DND-41 (cell line): ENCODE measurements around the gene OR2B6.

Experiments
- ATAC-seq: fragments of 200-7000 bp; cut with Tn5 transposase; 3 replicates; pipeline ENCODE4 v1.9.1; 2021; ENCODE audit warnings: low read depth; ENCODE audit not compliant: insufficient read depth
- DNase-seq: peaks from one replicate; pipeline ENCODE4 v3.0.0-alpha.2; 2020
- H2AFZ ChIP-seq: 2 replicates; pipeline ENCODE4 v1.6.0; 2012; ENCODE audit warnings: low read depth, low read length
- H3K27ac ChIP-seq: 2 replicates; pipeline ENCODE4 v1.5.1; 2012; ENCODE audit warnings: low read length, inconsistent platforms
- H3K27me3 ChIP-seq: fragments of 200-600 bp; sonication (generic); 2 replicates; pipeline ENCODE4 v1.6.0; 2012; ENCODE audit warnings: low read length, mild to moderate bottlenecking, inconsistent platforms; ENCODE audit not compliant: insufficient read depth, poor library complexity
- H3K36me3 ChIP-seq: 2 replicates; pipeline ENCODE4 v1.5.1; 2012; ENCODE audit warnings: low read length, inconsistent platforms; ENCODE audit not compliant: insufficient read depth
- H3K4me1 ChIP-seq: 2 replicates; pipeline ENCODE4 v1.5.1; 2012; ENCODE audit warnings: mild to moderate bottlenecking, low read length; ENCODE audit not compliant: insufficient read depth
- H3K4me2 ChIP-seq: 2 replicates; pipeline ENCODE4 v1.6.0; 2012; ENCODE audit warnings: mild to moderate bottlenecking, moderate library complexity, low read length, inconsistent platforms; ENCODE audit not compliant: insufficient read depth
- H3K4me3 ChIP-seq, 2 experiments: fragments of 200-600 bp in 1 of 2; shearing (Covaris generic) in 1 of 2; 2 replicates each; pipeline ENCODE4 v1.5.1; 2012 to 2016; ENCODE audit warnings: inconsistent platforms in 2 of 2, low read length in 2 of 2, mild to moderate bottlenecking in 2 of 2, low read depth in 1 of 2, moderate library complexity in 1 of 2
- H3K79me2 ChIP-seq: 2 replicates; pipeline ENCODE4 v1.6.0; 2012; ENCODE audit warnings: low read length, inconsistent platforms; ENCODE audit not compliant: insufficient read depth
- H3K9ac ChIP-seq: 2 replicates; pipeline ENCODE4 v1.6.0; 2012; ENCODE audit warnings: low read depth, mild to moderate bottlenecking, inconsistent platforms, low read length, moderate library complexity
- H3K9me3 ChIP-seq: 2 replicates; pipeline ENCODE4 v1.5.1; 2012; ENCODE audit warnings: low read length, moderate library complexity, mild to moderate bottlenecking, inconsistent platforms; ENCODE audit not compliant: insufficient read depth, severe bottlenecking
- H4K20me1 ChIP-seq: 2 replicates; pipeline ENCODE4 v1.6.0; 2012; ENCODE audit warnings: low read length; ENCODE audit not compliant: insufficient read depth
- CTCF ChIP-seq: IDR thresholded peaks from 2 replicates; pipeline ENCODE4 v1.5.1; 2012; ENCODE audit warnings: borderline replicate concordance, low read length, moderate library complexity, mild to moderate bottlenecking; ENCODE audit not compliant: poor library complexity, severe bottlenecking; ENCODE audit errors: extremely low read depth
- EZH2 ChIP-seq: IDR thresholded peaks from 3 replicates; pipeline ENCODE4 v1.6.1; 2012; ENCODE audit warnings: borderline replicate concordance, low read depth, mild to moderate bottlenecking, moderate library complexity, low read length, inconsistent platforms; ENCODE audit not compliant: severe bottlenecking

OR2B6 gene

GRCh38 chr6:27966044-27966443, 9.0 kb downstream of the OR2B6 start:
- no peak overlapping the region for H3K4me3 ChIP-seq
- no peaks in the 10 kb centered on the region for H3K4me1 ChIP-seq
- no peaks in the 10 kb centered on the region for H3K9me3 ChIP-seq
- no peak overlapping the region for H3K4me2 ChIP-seq
- no peak overlapping the region for H3K27ac ChIP-seq
- no peaks in the 10 kb centered on the region for H3K36me3 ChIP-seq
- ATAC-seq = no peak
- TF ChIP-seq EZH2 (no peak), CTCF (no peak)
- H2AFZ ChIP-seq = no peak overlapping the region
- H3K27me3 ChIP-seq = no peaks in the 10 kb centered on the region
- H3K9ac ChIP-seq = no peak overlapping the region
- DNase-seq = no peak
- no peaks in the 10 kb centered on the region for H3K79me2 ChIP-seq
- no peaks in the 10 kb centered on the region for H4K20me1 ChIP-seq

GRCh38 chr6:27966816-27967426, 9.9 kb downstream of the OR2B6 start:
- H3K9ac ChIP-seq = no peak overlapping the region
- H3K9me3 ChIP-seq = no peaks in the 10 kb centered on the region
- no peak overlapping the region for H2AFZ ChIP-seq
- H3K4me2 ChIP-seq = no peak overlapping the region
- TF ChIP-seq EZH2 (no peak), CTCF (no peak)
- DNase-seq = no peak
- H3K79me2 ChIP-seq = no peaks in the 10 kb centered on the region
- no peak for ATAC-seq
- H3K36me3 ChIP-seq = no peaks in the 10 kb centered on the region
- H3K27me3 ChIP-seq = no peaks in the 10 kb centered on the region
- H3K27ac ChIP-seq = no peak overlapping the region
- H4K20me1 ChIP-seq = no peaks in the 10 kb centered on the region
- no peaks in the 10 kb centered on the region for H3K4me1 ChIP-seq
- no peak overlapping the region for H3K4me3 ChIP-seq

GRCh38 chr6:27970444-27970843, 13.4 kb downstream of the OR2B6 start:
- TF ChIP-seq CTCF (no peak), EZH2 (no peak)
- no peak for DNase-seq
- ATAC-seq = no peak
- H3K4me1 ChIP-seq = no peaks in the 10 kb centered on the region
- no peak overlapping the region for H3K4me3 ChIP-seq
- H3K79me2 ChIP-seq = no peaks in the 10 kb centered on the region
- H3K36me3 ChIP-seq = no peaks in the 10 kb centered on the region
- no peak overlapping the region for H3K27ac ChIP-seq
- no peak overlapping the region for H3K4me2 ChIP-seq
- H2AFZ ChIP-seq = no peak overlapping the region
- H3K9ac ChIP-seq = no peak overlapping the region
- no peaks in the 10 kb centered on the region for H3K9me3 ChIP-seq
- H3K27me3 ChIP-seq = no peaks in the 10 kb centered on the region
- no peaks in the 10 kb centered on the region for H4K20me1 ChIP-seq

GRCh38 chr6:27972750-27973149, 15.7 kb downstream of the OR2B6 start:
- no peaks in the 10 kb centered on the region for H3K9me3 ChIP-seq
- H3K4me1 ChIP-seq = no peaks in the 10 kb centered on the region
- H3K36me3 ChIP-seq = no peaks in the 10 kb centered on the region
- no peaks in the 10 kb centered on the region for H4K20me1 ChIP-seq
- H3K9ac ChIP-seq = no peak overlapping the region
- no peak overlapping the region for H2AFZ ChIP-seq
- H3K4me2 ChIP-seq = no peak overlapping the region
- H3K79me2 ChIP-seq = no peaks in the 10 kb centered on the region
- no peak for TF ChIP-seq EZH2
- no peaks in the 10 kb centered on the region for H3K27me3 ChIP-seq
- no peak for ATAC-seq
- DNase-seq = no peak
- H3K4me3 ChIP-seq = no peak overlapping the region
- H3K27ac ChIP-seq = no peak overlapping the region
